Stimulated activated CD8-positive, alpha-beta memory T cell treated with anti-CD3 and anti-CD28 coated beads, Interleukin-15, amount 100 ng/mL, for 4 hours (primary cell): ENCODE results near the gene CNOT1.
"Not testable (repeated sequence)": the region's sequence is repeated elsewhere in the genome, so short reads cannot be mapped to it uniquely, and the experiment has no call there.

ENCODE experiments used
- DNase-seq, 2 donors: peaks; one replicate each; pipeline ENCODE4 v3.0.0-alpha.2; 2020; ENCODE audit warnings: low read depth in 2 of 2

The CNOT1 gene

GRCh38 chr16:58582133-58582532 is 47.5 kb downstream of the CNOT1 start:
- no peak for DNase-seq

GRCh38 chr16:58579587-58579986 is 50.0 kb downstream of the CNOT1 start:
- no peak for DNase-seq

- no peak for DNase-seq
Measured at GRCh38 chr16:58578642-58579041, 51.0 kb downstream of the CNOT1 start.

GRCh38 chr16:58577141-58577540 is 52.5 kb downstream of the CNOT1 start:
- no peak for DNase-seq

- DNase-seq = no peak
Measured at GRCh38 chr16:58574895-58575294, 54.7 kb downstream of the CNOT1 start.

- not testable (repeated sequence) for DNase-seq
Measured at GRCh38 chr16:58565697-58566096, 63.9 kb downstream of the CNOT1 start.

- DNase-seq = no peak
Measured at GRCh38 chr16:58563775-58564174, 65.9 kb downstream of the CNOT1 start.

GRCh38 chr16:58563235-58563634 is 66.4 kb downstream of the CNOT1 start:
- DNase-seq = no peak

- no peak for DNase-seq
Measured at GRCh38 chr16:58556678-58557077, 72.9 kb downstream of the CNOT1 start.

- DNase-seq = no peak
Measured at GRCh38 chr16:58551496-58551895, 78.1 kb downstream of the CNOT1 start.

GRCh38 chr16:58548378-58548777 is 81.2 kb downstream of the CNOT1 start:
- no peak for DNase-seq

- DNase-seq = no peak
Measured at GRCh38 chr16:58543685-58544084, 85.9 kb downstream of the CNOT1 start.

GRCh38 chr16:58542291-58542690 is 87.3 kb downstream of the CNOT1 start:
- DNase-seq = no peak

- no peak for DNase-seq
Measured at GRCh38 chr16:58541711-58542110, 87.9 kb downstream of the CNOT1 start.

- no peak for DNase-seq
Measured at GRCh38 chr16:58537124-58537906, 92.3 kb downstream of the CNOT1 start.

- DNase-seq = no peak
Measured at GRCh38 chr16:58536278-58536677, 93.3 kb downstream of the CNOT1 start.

- DNase-seq = no peak
Measured at GRCh38 chr16:58535100-58535499, 94.5 kb downstream of the CNOT1 start.

- DNase-seq = no peak
Measured at GRCh38 chr16:58533751-58534470, 95.7 kb downstream of the CNOT1 start.

- DNase-seq = no peak
Measured at GRCh38 chr16:58532414-58532813, 97.2 kb downstream of the CNOT1 start.

GRCh38 chr16:58530179-58530578 is 99.4 kb downstream of the CNOT1 start:
- DNase-seq = no peak

- DNase-seq = no peak
Measured at GRCh38 chr16:58519707-58520106, 109.9 kb downstream of the CNOT1 start.

- DNase-seq = no peak
Measured at GRCh38 chr16:58518980-58519368, 110.7 kb downstream of the CNOT1 start.
